Osteoblast (primary cell): ENCODE measurements around the gene ENPP5. TPM values are rescaled to one million over a fixed set of nuclear protein-coding genes. Genes with fewer than 3 reads are reported as not detected.

Experiments
- DNase-seq: peaks from one replicate; pipeline ENCODE4 v3.0.0; 2011; ENCODE audit warnings: low spot score, mixed read lengths; ENCODE audit not compliant: insufficient read length; ENCODE audit errors: missing footprints
- H2AFZ ChIP-seq: 2 replicates; pipeline ENCODE4 v1.6.0; 2011; ENCODE audit warnings: mild to moderate bottlenecking, low read length
- H3K27ac ChIP-seq: 2 replicates; pipeline ENCODE4 v1.5.1; 2011; ENCODE audit warnings: mild to moderate bottlenecking, low read depth, low read length, moderate library complexity
- H3K27me3 ChIP-seq: 2 replicates; pipeline ENCODE4 v1.6.0; 2012; ENCODE audit warnings: mild to moderate bottlenecking, control low read depth, inconsistent platforms, low read length, moderate library complexity; ENCODE audit not compliant: insufficient read depth
- H3K36me3 ChIP-seq: 2 replicates; pipeline ENCODE4 v1.5.1; 2011; ENCODE audit warnings: mild to moderate bottlenecking, low read length, control low read depth, moderate library complexity; ENCODE audit not compliant: insufficient read depth
- H3K4me1 ChIP-seq: 2 replicates; pipeline ENCODE4 v1.5.1; 2011; ENCODE audit warnings: mild to moderate bottlenecking, low read length, control low read depth, moderate library complexity; ENCODE audit not compliant: insufficient read depth
- H3K4me2 ChIP-seq: 2 replicates; pipeline ENCODE4 v1.6.0; 2011; ENCODE audit warnings: mild to moderate bottlenecking, low read length; ENCODE audit not compliant: insufficient read depth
- H3K4me3 ChIP-seq: fragments of 200-600 bp; sonication (generic); 3 replicates; pipeline ENCODE4 v1.5.1; 2012; ENCODE audit warnings: mild to moderate bottlenecking, low read length, inconsistent platforms; ENCODE audit not compliant: insufficient read depth
- H3K79me2 ChIP-seq: 2 replicates; pipeline ENCODE4 v1.6.0; 2012; ENCODE audit warnings: mild to moderate bottlenecking, low read length, control low read depth, inconsistent platforms; ENCODE audit not compliant: insufficient read depth
- H3K9me3 ChIP-seq: 2 replicates; pipeline ENCODE4 v1.5.1; 2011; ENCODE audit warnings: low read depth, low read length, control low read depth
- H4K20me1 ChIP-seq: 2 replicates; pipeline ENCODE4 v1.6.0; 2012; ENCODE audit warnings: mild to moderate bottlenecking, low read length, control low read depth; ENCODE audit not compliant: insufficient read depth
- CTCF ChIP-seq: IDR thresholded peaks from 2 replicates; pipeline ENCODE4 v1.5.1; 2011; ENCODE audit warnings: mild to moderate bottlenecking, low read depth, low read length, moderate library complexity; ENCODE audit errors: extremely low read depth
- total RNA-seq: library from RNA; depleted of rRNA; stranded (reverse); fragments of >200 nt; gene quantifications from 2 replicates; pipeline ENCODE4 v1.2.3, GENCODE V29; 2012

The ENPP5 gene
- total RNA-seq, 1 donor: 2.5 TPM

- Histone ChIP-seq H2AFZ (no peak overlapping the region), H3K27me3 (no peaks in the 10 kb centered on the region)
Measured at GRCh38 chr6:46118836-46119235, 51.9 kb downstream of the ENPP5 start.

GRCh38 chr6:46118157-46118556 is 52.6 kb downstream of the ENPP5 start:
- H3K27ac ChIP-seq: no peak overlapping the region
- no peak for DNase-seq
- TF ChIP-seq CTCF: no peak
- H3K36me3 ChIP-seq: no peaks in the 10 kb centered on the region
- H3K4me2 ChIP-seq: no peak overlapping the region
- H4K20me1 ChIP-seq: no peaks in the 10 kb centered on the region
- no peaks in the 10 kb centered on the region for H3K79me2 ChIP-seq
- H3K4me3 ChIP-seq: no peak overlapping the region
- H2AFZ ChIP-seq: no peak overlapping the region
- H3K9me3 ChIP-seq: no peaks in the 10 kb centered on the region
- H3K27me3 ChIP-seq: no peaks in the 10 kb centered on the region
- no peaks in the 10 kb centered on the region for H3K4me1 ChIP-seq

More at GRCh38 chr6:46118836-46119235, 51.9 kb downstream of the ENPP5 start:
- Histone ChIP-seq H3K4me1 (no peaks in the 10 kb centered on the region), H3K79me2 (no peaks in the 10 kb centered on the region), H3K27ac (no peak overlapping the region), H3K36me3 (no peaks in the 10 kb centered on the region), H3K4me2 (no peak overlapping the region), H3K4me3 (no peak overlapping the region), H4K20me1 (no peaks in the 10 kb centered on the region), H3K9me3 (no peaks in the 10 kb centered on the region)
- TF ChIP-seq CTCF: no peak
- DNase-seq: no peak

- no peaks in the 10 kb centered on the region for H3K4me1 ChIP-seq
- no peak overlapping the region for H3K27ac ChIP-seq
- H3K4me2 ChIP-seq: no peak overlapping the region
- no peaks in the 10 kb centered on the region for H3K79me2 ChIP-seq
- H3K9me3 ChIP-seq: no peaks in the 10 kb centered on the region
- H2AFZ ChIP-seq: no peak overlapping the region
- no peaks in the 10 kb centered on the region for H3K36me3 ChIP-seq
- H4K20me1 ChIP-seq: no peaks in the 10 kb centered on the region
- no peak overlapping the region for H3K4me3 ChIP-seq
- no peaks in the 10 kb centered on the region for H3K27me3 ChIP-seq
- TF ChIP-seq CTCF: no peak
- DNase-seq: no peak
Measured at GRCh38 chr6:46116289-46116688, 54.5 kb downstream of the ENPP5 start.

- Histone ChIP-seq H3K4me1 (no peaks in the 10 kb centered on the region), H3K27me3 (no peaks in the 10 kb centered on the region), H3K36me3 (no peaks in the 10 kb centered on the region), H3K4me2 (no peak overlapping the region), H4K20me1 (no peaks in the 10 kb centered on the region), H3K79me2 (no peaks in the 10 kb centered on the region), H3K27ac (no peak overlapping the region), H3K4me3 (no peak overlapping the region), H3K9me3 (no peaks in the 10 kb centered on the region), H2AFZ (no peak overlapping the region)
- no peak for TF ChIP-seq CTCF
- no peak for DNase-seq
Measured at GRCh38 chr6:46115634-46116033, 55.1 kb downstream of the ENPP5 start.
